Esophagus muscularis mucosa (tissue), 4 donors: ENCODE data around the gene FLCN. TPM values are rescaled to one million over a fixed set of nuclear protein-coding genes. Genes with fewer than 3 reads are reported as not detected.
A peak's percentile ranks its signal among the peaks of the same experiment; 100 is the strongest.
"Not testable (repeated sequence)": the region's sequence is repeated elsewhere in the genome, so short reads cannot be mapped to it uniquely, and the experiment has no call there.

Experiments used
- DNase-seq: peaks from one replicate; pipeline ENCODE4 v3.0.0-alpha.2; 2017; ENCODE audit errors: extremely low spot score
- H3K27ac ChIP-seq, 4 donors: fragments of 200-600 bp; sonication (generic); replicated peaks in 1 of 4; 1 replicate in 3 of 4; 2 replicates in 1 of 4; pipeline ENCODE4 v1.5.1; 2016 to 2019; ENCODE audit warnings: mild to moderate bottlenecking in 1 of 4
- H3K27me3 ChIP-seq, 4 donors: fragments of 200-600 bp; sonication (generic); one replicate each; pipeline versions ENCODE4 v1.5.1 to v1.6.0; 2016 to 2019
- H3K36me3 ChIP-seq, 4 donors: fragments of 200-600 bp; sonication (generic); one replicate each; pipeline ENCODE4 v1.5.1; 2016 to 2019
- H3K4me1 ChIP-seq, 4 donors: fragments of 200-600 bp; sonication (generic); one replicate each; pipeline ENCODE4 v1.5.1; 2016 to 2019
- H3K4me3 ChIP-seq, 4 donors: fragments of 200-600 bp; sonication (generic); 1 replicate in 2 of 4; 2 replicates in 2 of 4; pipeline ENCODE4 v1.5.1; 2016 to 2019; ENCODE audit warnings: mild to moderate bottlenecking in 4 of 4, moderate library complexity in 1 of 4
- H3K9me3 ChIP-seq, 4 donors: fragments of 200-600 bp; sonication (generic); 1 replicate in 3 of 4; 2 replicates in 1 of 4; pipeline ENCODE4 v1.5.1; 2016 to 2019
- EP300 ChIP-seq: sonication (generic); formaldehyde crosslinking; IDR thresholded peaks from one replicate; pipeline ENCODE4 v1.6.1; 2017; ENCODE audit warnings: antibody characterized with exemption
- POLR2A ChIP-seq: fragments of 450-650 bp; IDR thresholded peaks from one replicate; pipeline ENCODE4 v1.6.1; 2017; ENCODE audit warnings: antibody characterized with exemption, moderate library complexity, mild to moderate bottlenecking, low read depth
- POLR2AphosphoS5 ChIP-seq, 2 donors: sonication (generic); formaldehyde crosslinking; IDR thresholded peaks; one replicate each; pipeline ENCODE4 v1.6.1; 2017; ENCODE audit warnings: antibody characterized with exemption in 2 of 2
- WGBS: methylation state at CpG from one replicate; pipeline ENCODE4 v1.1.5; 2018; 5-methylcytosine and 5-hydroxymethylcytosine counted together
- intact Hi-C: fragments of 100-400 bp; cut with DNase I; formaldehyde crosslinking; loops from one replicate; pipeline ENCODE4 v1.15.1; 2023
- total RNA-seq, 4 donors: library from RNA; depleted of rRNA; stranded (reverse); fragments of >200 nt; gene quantifications; one replicate each; pipeline versions ENCODE4 v1.1.0 to v1.2.1, GENCODE V29; 2016
- TF ChIP-seq, protein P1 (sequence below), 3 experiments: fragments of 200-600 bp in 2 of 3; fragments of 450-650 bp in 1 of 3; sonication (generic) in 2 of 3; IDR thresholded peaks; one replicate each; pipeline ENCODE4 v1.5.1; 2017 to 2019; ENCODE audit warnings: antibody characterized with exemption in 3 of 3, mild to moderate bottlenecking in 2 of 3, moderate library complexity in 1 of 3

FLCN gene
- total RNA-seq, 4 donors from 2014 or later = 21.5 to 64.7 (median 45.5) TPM

DNA sequence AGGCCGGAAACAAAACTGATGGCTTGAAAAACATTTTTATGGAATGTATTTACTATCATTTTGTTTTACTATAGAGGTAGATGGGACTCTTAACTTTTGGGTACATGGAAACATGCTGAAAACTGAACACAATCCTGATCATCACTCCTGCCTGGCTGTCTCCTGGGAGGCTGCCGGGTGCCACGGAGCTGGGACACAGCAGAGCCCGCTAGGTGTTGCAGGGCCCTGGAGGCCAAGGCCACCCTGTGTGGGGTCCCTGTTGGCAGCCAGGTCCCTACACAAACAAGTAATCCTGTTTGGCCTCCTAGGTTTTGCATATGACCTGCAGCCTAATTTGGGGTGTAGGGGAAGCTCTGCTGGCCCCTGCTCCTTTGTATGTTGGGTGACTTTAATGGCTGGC, 48.4 kb downstream of the FLCN start:
- DNase-seq = no peak
- H3K27ac ChIP-seq = no peak overlapping the region

GRCh38 chr17:17186551-17187505, 50.1 kb downstream of the FLCN start:
- intact Hi-C loops = no loop called here

More for the DNA sequence above, 48.4 kb downstream of the FLCN start:
- WGBS = 90% methylated on average over 4 of the region's 4 CpGs
- Histone ChIP-seq H3K27me3 (no peaks in the 10 kb centered on the region), H3K36me3 (peaks cover 0 to 46% (median 25%) of the 10 kb centered on the region in 4 donors), H3K4me3 (no peak overlapping the region), H3K9me3 (no peaks in the 10 kb centered on the region), H3K4me1 (peaks cover 50 to 69% (median 60%) of the 10 kb centered on the region in 4 donors)
- TF ChIP-seq, protein P1, sequence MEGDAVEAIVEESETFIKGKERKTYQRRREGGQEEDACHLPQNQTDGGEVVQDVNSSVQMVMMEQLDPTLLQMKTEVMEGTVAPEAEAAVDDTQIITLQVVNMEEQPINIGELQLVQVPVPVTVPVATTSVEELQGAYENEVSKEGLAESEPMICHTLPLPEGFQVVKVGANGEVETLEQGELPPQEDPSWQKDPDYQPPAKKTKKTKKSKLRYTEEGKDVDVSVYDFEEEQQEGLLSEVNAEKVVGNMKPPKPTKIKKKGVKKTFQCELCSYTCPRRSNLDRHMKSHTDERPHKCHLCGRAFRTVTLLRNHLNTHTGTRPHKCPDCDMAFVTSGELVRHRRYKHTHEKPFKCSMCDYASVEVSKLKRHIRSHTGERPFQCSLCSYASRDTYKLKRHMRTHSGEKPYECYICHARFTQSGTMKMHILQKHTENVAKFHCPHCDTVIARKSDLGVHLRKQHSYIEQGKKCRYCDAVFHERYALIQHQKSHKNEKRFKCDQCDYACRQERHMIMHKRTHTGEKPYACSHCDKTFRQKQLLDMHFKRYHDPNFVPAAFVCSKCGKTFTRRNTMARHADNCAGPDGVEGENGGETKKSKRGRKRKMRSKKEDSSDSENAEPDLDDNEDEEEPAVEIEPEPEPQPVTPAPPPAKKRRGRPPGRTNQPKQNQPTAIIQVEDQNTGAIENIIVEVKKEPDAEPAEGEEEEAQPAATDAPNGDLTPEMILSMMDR (IDR thresholded peaks at IDR 0.05) = no peak
- TF ChIP-seq POLR2AphosphoS5 (IDR thresholded peaks at IDR 0.05) = no peak
- TF ChIP-seq EP300 = no peak
- TF ChIP-seq POLR2A = no peak
- intact Hi-C loops = no loop called here

GRCh38 chr17:17186051-17186450, 50.9 kb downstream of the FLCN start:
- no peak overlapping the region for H3K4me3 ChIP-seq

More at GRCh38 chr17:17186551-17187505, 50.1 kb downstream of the FLCN start:
- Histone ChIP-seq H3K27ac (peak overlapping the region; percentile 0 to 20 (median 16)), H3K27me3 (no peaks in the 10 kb centered on the region), H3K36me3 (peaks cover 10 to 63% (median 41%) of the 10 kb centered on the region in 4 donors), H3K9me3 (no peaks in the 10 kb centered on the region), H3K4me1 (peaks cover 38 to 59% (median 48%) of the 10 kb centered on the region in 4 donors), H3K4me3 (no peak overlapping the region)
- DNase-seq = no peak
- TF ChIP-seq POLR2AphosphoS5 (IDR thresholded peaks at IDR 0.05) (no peak), POLR2A (no peak), EP300 (no peak)
- TF ChIP-seq, protein P1 (IDR thresholded peaks at IDR 0.05) = no peak
- 66% methylated on average over 13 of the region's 14 CpGs for WGBS

DNA sequence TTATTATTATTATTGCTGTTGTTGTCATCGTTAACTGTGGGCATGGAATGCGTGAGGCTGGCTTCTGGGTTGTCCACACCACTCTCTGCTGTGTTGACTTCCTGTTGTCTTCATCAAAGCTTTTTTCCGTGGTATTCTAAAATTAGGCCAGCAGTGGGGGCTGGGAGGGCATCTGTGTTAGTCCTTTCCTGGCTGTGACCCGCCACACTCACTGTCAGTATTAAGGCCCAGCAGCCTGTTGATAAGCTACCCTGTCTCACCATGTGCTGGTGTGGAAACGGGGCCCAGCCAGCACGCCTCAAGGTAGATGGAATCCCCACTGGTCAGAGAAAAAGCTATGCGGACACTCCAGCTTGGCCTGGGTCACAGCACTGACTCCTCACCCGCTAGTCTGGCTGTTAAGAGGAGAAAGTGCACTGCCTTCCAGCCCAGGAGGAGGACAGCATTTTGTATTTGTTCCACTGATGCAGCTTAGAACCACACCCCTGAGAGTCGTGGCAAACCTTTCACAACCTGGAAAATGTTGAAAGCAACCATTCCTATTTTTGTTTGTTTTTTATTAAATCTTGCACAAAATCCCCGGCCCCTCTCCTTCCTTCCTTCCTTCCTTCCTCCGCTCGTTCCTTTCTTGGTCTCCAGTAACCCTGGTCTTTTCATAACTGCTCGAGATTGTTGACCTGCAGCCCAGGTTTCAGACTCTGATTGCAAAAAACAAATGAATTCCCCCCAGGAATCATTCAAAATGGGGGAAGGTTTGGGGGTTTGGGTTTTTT, 51.8 kb downstream of the FLCN start:
- H3K27me3 ChIP-seq, H3K9me3 ChIP-seq, H3K27ac ChIP-seq, intact Hi-C loops, H3K4me3 ChIP-seq, DNase-seq: not testable (repeated sequence)
- Histone ChIP-seq H3K4me1 (peaks cover 22 to 50% (median 31%) of the 10 kb centered on the region in 4 donors), H3K36me3 (peaks cover 23 to 80% (median 58%) of the 10 kb centered on the region in 4 donors)
- 75% methylated on average over 13 of the region's 13 CpGs for WGBS

More at GRCh38 chr17:17186051-17186450, 50.9 kb downstream of the FLCN start:
- no peaks in the 10 kb centered on the region for H3K9me3 ChIP-seq
- H3K27me3 ChIP-seq = no peaks in the 10 kb centered on the region
- H3K36me3 ChIP-seq = peaks cover 16 to 71% (median 49%) of the 10 kb centered on the region in 4 donors
- intact Hi-C loops = no loop called here
- no peak for TF ChIP-seq POLR2A
- TF ChIP-seq, protein P1 (IDR thresholded peaks at IDR 0.05) = no peak
- TF ChIP-seq EP300 = no peak
- no peak for TF ChIP-seq POLR2AphosphoS5 (IDR thresholded peaks at IDR 0.05)
- peaks cover 30 to 51% (median 40%) of the 10 kb centered on the region in 4 donors for H3K4me1 ChIP-seq
- 57% methylated on average over 3 of the region's 3 CpGs for WGBS
- H3K27ac ChIP-seq = peak overlapping the region in 3 of 4 donors; percentile 0 to 20 (median 15)
- no peak for DNase-seq

DNA sequence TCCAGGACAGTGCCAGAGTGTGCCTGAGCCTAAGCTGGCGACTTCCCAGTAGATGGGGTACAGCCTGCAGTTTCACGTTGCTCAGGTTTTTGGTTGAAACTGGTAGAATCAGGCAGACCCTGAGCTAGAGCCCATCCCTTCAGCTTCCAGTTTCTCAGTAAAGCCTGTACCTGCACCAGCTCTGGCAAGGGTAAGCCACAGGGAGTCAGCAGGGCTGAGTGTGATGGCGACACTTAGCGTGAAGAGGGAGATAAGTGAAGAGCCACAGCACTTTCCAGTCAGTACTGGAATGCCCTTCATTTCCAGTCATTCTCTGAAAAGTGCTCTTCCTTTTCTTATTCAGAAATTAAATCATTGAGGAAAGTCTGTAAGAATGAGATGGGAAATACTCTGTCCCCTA, 53.2 kb downstream of the FLCN start:
- H3K9me3 ChIP-seq = no peaks in the 10 kb centered on the region
- 80% methylated on average over 1 of the region's 4 CpGs for WGBS
- H3K4me3 ChIP-seq = no peak overlapping the region
- intact Hi-C loops = no loop called here
- H3K4me1 ChIP-seq = peaks cover 17 to 48% (median 22%) of the 10 kb centered on the region in 4 donors
- TF ChIP-seq EP300 (no peak), POLR2A (no peak), POLR2AphosphoS5 (IDR thresholded peaks at IDR 0.05) (no peak)
- TF ChIP-seq, protein P1 (IDR thresholded peaks at IDR 0.05) = no peak
- peaks cover 34 to 84% (median 72%) of the 10 kb centered on the region in 4 donors for H3K36me3 ChIP-seq
- H3K27ac ChIP-seq = no peak overlapping the region
- H3K27me3 ChIP-seq = no peaks in the 10 kb centered on the region
- DNase-seq = no peak
